ENCODE data around the gene UPK3B.
"Not testable (repeated sequence)": the region's sequence is repeated elsewhere in the genome, so short reads cannot be mapped to it uniquely, and the experiment has no call there.

DNA sequence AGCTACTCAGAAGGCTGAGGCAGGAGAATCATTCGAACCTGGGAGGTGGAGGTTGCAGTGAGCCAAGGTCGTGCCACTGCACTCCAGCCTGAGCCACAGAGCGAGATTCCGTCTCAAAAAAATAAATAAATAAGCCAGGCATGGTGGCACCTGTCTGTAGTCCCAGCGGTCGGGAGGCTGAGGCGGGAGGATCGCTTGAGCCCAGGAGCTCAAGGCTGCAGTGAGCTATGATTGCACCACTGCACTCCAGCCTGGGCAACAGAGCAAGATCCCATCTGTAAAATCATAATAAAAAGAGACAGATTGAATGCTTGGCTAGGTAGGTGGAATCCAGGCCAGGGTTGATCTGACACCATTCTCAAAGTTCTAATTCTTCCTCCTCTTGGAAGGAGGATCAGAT, 3.7 kb upstream of the UPK3B start:
- not testable (repeated sequence) for TF ChIP-seq FOXK2 (IDR thresholded peaks at IDR 0.05); TCF12 (IDR thresholded peaks at IDR 0.05; ENCODE audit: low read depth, low read length); EP300 (IDR thresholded peaks at IDR 0.05; ENCODE audit: borderline replicate concordance in 1 of 2, control insufficient read depth in 1 of 2, low read depth in 2 of 2, low read length in 2 of 2); SIN3A (IDR thresholded peaks at IDR 0.05; ENCODE audit: low read depth, low read length)
- TF ChIP-seq, protein P1, sequence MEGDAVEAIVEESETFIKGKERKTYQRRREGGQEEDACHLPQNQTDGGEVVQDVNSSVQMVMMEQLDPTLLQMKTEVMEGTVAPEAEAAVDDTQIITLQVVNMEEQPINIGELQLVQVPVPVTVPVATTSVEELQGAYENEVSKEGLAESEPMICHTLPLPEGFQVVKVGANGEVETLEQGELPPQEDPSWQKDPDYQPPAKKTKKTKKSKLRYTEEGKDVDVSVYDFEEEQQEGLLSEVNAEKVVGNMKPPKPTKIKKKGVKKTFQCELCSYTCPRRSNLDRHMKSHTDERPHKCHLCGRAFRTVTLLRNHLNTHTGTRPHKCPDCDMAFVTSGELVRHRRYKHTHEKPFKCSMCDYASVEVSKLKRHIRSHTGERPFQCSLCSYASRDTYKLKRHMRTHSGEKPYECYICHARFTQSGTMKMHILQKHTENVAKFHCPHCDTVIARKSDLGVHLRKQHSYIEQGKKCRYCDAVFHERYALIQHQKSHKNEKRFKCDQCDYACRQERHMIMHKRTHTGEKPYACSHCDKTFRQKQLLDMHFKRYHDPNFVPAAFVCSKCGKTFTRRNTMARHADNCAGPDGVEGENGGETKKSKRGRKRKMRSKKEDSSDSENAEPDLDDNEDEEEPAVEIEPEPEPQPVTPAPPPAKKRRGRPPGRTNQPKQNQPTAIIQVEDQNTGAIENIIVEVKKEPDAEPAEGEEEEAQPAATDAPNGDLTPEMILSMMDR (IDR thresholded peaks at IDR 0.05 in 2 of 3, conservative IDR thresholded peaks at IDR 0.05 in 1 of 3; ENCODE audit: control insufficient read depth in 2 of 3, extremely low read depth in 1 of 3, insufficient read depth in 1 of 3, low read depth in 3 of 3, low read length in 3 of 3), result not testable (repeated sequence)

Data from GM12878 (cell line).